ENCODE data around the gene TMPRSS9. TPM values are rescaled to one million over a fixed set of nuclear protein-coding genes. Genes with fewer than 3 reads are reported as not detected.
"Not testable (repeated sequence)": the region's sequence is repeated elsewhere in the genome, so short reads cannot be mapped to it uniquely, and the experiment has no call there.

TMPRSS9 gene
- total RNA-seq, 1 donor from 2014 or later, result not detected

DNA sequence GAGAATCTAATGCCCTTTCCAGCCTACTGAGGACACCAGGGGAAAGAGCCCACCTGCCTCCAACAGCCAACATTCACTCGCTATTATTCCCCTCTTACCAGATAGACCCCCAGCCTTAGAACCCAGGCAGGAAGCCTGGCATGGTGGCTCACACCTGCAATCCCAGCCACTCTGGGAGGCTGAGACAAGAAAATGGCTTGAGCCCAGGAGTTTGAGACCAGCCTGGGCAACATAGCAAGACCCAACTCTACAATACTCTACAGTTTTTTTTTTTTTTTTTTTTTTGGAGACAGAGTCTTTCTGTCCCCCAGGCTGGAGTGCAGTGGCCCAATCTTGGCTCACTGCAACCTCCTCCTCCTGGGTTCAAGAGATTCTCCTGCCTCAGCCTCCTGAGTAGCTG, 100.2 kb downstream of the TMPRSS9 start:
- TF ChIP-seq, protein P1, sequence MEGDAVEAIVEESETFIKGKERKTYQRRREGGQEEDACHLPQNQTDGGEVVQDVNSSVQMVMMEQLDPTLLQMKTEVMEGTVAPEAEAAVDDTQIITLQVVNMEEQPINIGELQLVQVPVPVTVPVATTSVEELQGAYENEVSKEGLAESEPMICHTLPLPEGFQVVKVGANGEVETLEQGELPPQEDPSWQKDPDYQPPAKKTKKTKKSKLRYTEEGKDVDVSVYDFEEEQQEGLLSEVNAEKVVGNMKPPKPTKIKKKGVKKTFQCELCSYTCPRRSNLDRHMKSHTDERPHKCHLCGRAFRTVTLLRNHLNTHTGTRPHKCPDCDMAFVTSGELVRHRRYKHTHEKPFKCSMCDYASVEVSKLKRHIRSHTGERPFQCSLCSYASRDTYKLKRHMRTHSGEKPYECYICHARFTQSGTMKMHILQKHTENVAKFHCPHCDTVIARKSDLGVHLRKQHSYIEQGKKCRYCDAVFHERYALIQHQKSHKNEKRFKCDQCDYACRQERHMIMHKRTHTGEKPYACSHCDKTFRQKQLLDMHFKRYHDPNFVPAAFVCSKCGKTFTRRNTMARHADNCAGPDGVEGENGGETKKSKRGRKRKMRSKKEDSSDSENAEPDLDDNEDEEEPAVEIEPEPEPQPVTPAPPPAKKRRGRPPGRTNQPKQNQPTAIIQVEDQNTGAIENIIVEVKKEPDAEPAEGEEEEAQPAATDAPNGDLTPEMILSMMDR (IDR thresholded peaks at IDR 0.05; ENCODE audit: insufficient read depth, low read length, poor library complexity, severe bottlenecking), result no peak
- no peaks in the 10 kb centered on the region for H3K36me3 ChIP-seq (ENCODE audit: control insufficient read depth, insufficient read depth, low read length)
- no peak for DNase-seq (ENCODE audit: low read depth)
- H3K4me3 ChIP-seq (ENCODE audit: low read depth, low read length), result no peak overlapping the region
- H3K27me3 ChIP-seq (ENCODE audit: control insufficient read depth, insufficient read depth, low read length), result no peaks in the 10 kb centered on the region

GRCh38 chr19:2461751-2462634, 101.9 kb downstream of the TMPRSS9 start:
- DNase-seq (ENCODE audit: low read depth), result no peak
- H3K36me3 ChIP-seq (ENCODE audit: control insufficient read depth, insufficient read depth, low read length), result no peaks in the 10 kb centered on the region
- H3K27me3 ChIP-seq (ENCODE audit: control insufficient read depth, insufficient read depth, low read length), result no peaks in the 10 kb centered on the region
- peak overlapping the region; percentile 64 for H3K4me3 ChIP-seq (ENCODE audit: low read depth, low read length)
- TF ChIP-seq, protein P1 (IDR thresholded peaks at IDR 0.05; ENCODE audit: insufficient read depth, low read length, poor library complexity, severe bottlenecking), result peak; percentile 30

DNA sequence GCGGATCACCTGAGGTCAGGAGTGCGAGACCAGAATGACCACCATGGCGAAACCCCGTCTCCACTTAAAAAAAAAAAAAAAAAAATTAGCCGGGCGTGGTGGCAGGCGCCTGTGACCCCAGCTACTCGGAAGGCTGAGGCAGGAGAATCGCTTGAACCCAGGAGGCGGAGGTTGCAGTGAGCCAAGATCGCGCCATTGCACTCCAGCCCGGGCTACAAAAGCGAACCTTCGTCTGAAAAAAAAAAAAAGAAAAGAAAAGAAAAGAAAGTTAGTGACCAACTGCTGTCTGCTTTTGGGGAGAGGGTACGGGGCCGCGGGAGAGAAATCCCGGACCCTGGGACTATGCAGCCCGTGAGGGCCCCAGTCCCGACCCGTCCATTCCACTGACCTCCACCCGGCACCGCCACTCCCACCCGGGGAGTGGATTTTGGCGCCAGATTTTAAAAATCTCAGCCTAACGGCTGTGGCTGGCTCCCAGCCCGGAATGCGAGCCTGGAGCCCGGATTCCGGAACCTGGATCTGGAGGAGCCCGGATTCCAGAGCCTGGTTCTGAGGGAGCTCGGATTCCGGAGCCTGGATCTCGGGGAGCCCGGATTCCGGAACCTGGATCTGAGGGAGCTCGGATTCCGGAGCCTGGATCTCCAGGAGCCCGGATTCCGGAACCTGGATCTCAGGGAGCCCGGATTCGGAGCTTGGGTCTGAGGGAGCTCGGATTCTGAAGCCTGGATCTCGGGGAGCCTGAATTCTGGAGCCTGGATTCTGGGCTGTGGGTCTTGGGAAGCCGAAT, 102.8 kb downstream of the TMPRSS9 start:
- Histone ChIP-seq H3K4me3 (ENCODE audit: low read depth, low read length) (peak overlapping the region; percentile 64), H3K27me3 (ENCODE audit: control insufficient read depth, insufficient read depth, low read length) (no peaks in the 10 kb centered on the region), H3K36me3 (ENCODE audit: control insufficient read depth, insufficient read depth, low read length) (no peaks in the 10 kb centered on the region)
- TF ChIP-seq, protein P1 (IDR thresholded peaks at IDR 0.05; ENCODE audit: insufficient read depth, low read length, poor library complexity, severe bottlenecking), result no peak
- DNase-seq (ENCODE audit: low read depth), result no peak

- H3K27me3 ChIP-seq (ENCODE audit: control insufficient read depth, insufficient read depth, low read length); H3K36me3 ChIP-seq (ENCODE audit: control insufficient read depth, insufficient read depth, low read length); DNase-seq (ENCODE audit: low read depth); H3K4me3 ChIP-seq (ENCODE audit: low read depth, low read length): not testable (repeated sequence)
Measured at GRCh38 chr19:2463694-2464093, 103.6 kb downstream of the TMPRSS9 start.

DNA sequence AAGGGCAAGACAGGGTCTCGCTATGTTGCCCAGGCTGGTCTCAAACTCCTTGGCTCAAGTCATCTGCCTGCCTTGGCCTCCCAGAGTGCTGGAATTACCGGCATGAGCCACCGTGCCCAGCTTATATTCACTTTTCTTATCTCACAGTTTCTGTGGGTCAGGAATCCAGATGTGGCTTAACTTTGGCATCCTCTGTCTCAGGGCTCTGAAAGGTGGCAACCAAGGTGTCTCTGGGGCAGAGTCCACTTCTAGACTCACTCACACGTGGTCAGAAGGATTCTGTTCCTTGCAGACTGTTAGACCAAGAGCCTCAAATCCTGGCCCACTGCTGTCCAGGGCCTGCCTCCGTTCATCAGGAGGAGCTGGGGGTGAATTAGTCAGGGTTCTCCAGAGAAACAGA, 104.3 kb downstream of the TMPRSS9 start:
- H3K27me3 ChIP-seq (ENCODE audit: control insufficient read depth, insufficient read depth, low read length), result no peaks in the 10 kb centered on the region
- DNase-seq (ENCODE audit: low read depth), result no peak
- no peak overlapping the region for H3K4me3 ChIP-seq (ENCODE audit: low read depth, low read length)
- H3K36me3 ChIP-seq (ENCODE audit: control insufficient read depth, insufficient read depth, low read length), result no peaks in the 10 kb centered on the region
- TF ChIP-seq, protein P1 (IDR thresholded peaks at IDR 0.05; ENCODE audit: insufficient read depth, low read length, poor library complexity, severe bottlenecking), result no peak

- Histone ChIP-seq H3K36me3 (ENCODE audit: control insufficient read depth, insufficient read depth, low read length) (no peaks in the 10 kb centered on the region), H3K27me3 (ENCODE audit: control insufficient read depth, insufficient read depth, low read length) (no peaks in the 10 kb centered on the region), H3K4me3 (ENCODE audit: low read depth, low read length) (no peak overlapping the region)
- TF ChIP-seq, protein P1 (IDR thresholded peaks at IDR 0.05; ENCODE audit: insufficient read depth, low read length, poor library complexity, severe bottlenecking), result no peak
- DNase-seq (ENCODE audit: low read depth), result no peak
Measured at GRCh38 chr19:2468596-2468995, 108.5 kb downstream of the TMPRSS9 start.
